ENCODE measurements around the gene ZFHX2.
"Not testable (repeated sequence)": the region's sequence is repeated elsewhere in the genome, so short reads cannot be mapped to it uniquely, and the experiment has no call there.

The ZFHX2 gene

DNA sequence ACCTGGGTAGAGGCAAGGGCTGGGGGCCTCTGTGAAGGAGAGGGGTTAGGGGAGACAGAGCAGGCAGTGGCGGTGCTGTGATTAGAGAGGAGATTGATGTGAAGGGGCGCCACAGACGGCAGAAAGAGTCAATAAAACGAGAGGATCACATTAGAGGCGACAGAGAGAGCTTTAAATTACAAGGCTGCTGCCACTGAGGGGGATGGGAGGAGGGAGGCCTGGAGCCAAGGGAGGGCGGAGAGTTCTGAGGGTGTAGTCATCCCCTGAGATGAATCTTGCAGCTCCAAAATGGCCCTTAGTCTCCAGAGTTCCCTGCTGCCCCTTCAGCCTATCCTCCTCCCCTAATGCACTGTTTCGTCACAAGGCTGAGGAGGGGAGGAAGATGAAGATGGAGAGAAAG is 12.8 kb downstream of the ZFHX2 start:
- no peak for DNase-seq

DNA sequence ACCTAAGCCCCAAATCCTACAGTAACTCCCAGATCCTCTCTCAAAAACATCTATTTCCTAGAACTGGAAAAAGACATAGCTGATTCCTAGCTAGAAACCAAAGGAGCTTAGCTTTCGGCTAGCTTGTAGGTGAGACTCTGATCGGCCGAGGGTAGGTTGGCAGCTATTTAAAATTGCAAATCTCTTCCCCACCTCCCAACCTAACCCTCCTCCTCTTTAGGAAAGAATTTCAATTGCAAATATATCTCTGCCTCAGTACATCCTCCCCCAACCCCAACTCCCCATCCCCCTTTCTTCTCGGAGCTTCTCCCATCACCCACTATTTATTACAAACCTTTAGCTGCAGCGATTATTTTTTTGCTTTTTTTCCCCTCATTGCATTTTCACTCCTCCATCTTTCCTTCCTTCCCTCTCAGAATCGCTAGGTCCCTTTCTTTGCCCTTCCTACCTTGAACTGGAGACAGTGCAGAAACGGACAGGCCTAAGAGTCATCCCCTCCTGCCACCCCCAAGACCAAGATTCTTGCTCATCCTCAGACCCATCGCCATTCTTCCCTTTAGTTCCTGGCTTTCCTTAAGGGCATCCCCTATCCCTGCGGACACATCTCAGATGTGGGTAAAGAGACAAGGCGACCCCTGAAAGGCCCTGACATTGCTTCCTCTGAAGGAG is 13.4 kb downstream of the ZFHX2 start:
- DNase-seq = no peak

DNA sequence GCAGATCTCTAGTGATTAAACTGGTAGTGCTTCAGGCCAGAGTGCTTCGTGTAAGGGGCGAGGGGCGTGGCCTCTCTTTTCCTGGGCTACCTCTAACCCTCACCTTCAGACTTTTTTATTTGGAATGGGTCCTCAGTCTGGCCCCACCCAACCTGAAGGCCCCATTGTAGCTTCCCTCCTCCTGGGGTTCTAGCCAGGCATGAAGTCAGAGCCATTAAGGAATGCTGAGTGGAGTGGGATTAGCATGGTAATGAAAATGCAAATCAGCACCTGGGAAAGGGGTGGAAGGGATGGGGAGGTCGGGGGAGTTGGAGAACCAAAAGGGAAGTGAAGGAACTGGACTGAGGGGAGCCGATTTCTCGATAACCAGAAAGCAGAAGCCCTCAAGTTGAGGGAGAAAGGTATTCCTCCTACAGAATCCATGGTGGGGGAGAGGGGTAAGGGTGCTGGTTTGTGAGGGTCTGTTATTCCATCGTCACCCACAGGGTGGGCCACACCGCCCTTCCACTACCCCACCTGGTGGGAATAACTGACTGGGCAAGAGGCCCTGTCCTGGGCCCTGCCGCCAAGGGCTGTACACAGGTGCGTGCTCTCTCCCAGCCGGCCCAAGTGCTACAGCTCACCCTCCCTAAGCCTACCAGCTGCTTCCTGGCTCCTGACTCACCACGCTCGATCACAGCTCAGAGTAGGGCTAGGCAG is 14.1 kb downstream of the ZFHX2 start:
- peak; percentile 73 for DNase-seq

DNA sequence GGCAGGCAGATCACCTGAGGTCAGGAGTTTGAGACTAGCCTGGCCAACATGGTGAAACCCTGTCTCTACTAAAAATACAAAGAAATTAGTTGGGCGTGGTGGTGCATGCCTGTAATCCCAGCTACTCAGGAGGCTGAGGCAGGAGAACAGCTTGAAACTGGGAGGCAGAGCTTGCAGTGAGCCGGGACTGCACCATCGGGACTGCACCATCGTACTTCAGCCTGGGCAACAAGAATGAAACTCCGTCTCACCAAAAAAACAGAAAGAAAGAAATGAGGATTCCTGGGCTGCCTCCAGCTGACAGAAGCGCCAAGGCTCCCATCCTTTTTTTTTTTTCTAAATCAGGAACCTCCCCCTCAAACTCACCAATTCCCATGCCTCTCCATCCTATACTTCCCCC is 14.7 kb downstream of the ZFHX2 start:
- not testable (repeated sequence) for DNase-seq

DNA sequence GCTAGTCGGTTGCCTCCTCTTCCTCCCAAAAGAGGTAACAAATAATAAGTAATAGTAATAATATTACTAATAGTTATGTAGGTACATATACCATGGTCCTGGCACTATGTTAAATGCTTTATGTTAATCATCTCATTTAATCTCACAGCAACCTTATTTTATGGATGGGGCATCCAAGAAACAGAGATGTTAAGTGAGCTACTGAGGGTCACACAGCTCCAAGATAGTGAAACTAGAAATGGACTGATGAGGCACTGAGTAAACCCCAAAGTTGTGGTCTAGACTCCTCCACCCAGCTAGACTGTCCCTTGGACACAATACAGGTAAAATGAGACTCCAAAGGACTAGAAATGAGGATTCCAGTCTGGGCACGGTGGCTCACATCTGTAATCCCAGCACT is 15.1 kb downstream of the ZFHX2 start:
- no peak for DNase-seq

DNA sequence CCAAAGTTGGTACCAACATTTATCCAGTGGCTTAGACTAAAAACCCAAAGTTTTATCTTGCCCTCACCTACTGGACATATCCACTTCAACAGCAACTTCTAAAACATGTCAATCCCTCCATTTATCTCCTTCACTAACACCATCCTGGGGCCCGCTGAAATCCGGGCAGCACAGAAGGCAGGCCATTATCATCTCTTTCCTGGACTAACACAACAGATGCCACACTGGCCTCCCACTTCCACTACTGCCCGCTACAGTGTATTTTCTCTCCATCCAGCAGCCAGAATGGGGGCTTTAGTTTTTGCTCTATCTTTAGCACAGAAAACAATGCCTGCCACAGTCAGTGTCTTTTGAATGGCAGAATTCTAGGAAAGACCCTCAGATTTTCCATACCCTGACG is 15.6 kb downstream of the ZFHX2 start:
- no peak for DNase-seq

DNA sequence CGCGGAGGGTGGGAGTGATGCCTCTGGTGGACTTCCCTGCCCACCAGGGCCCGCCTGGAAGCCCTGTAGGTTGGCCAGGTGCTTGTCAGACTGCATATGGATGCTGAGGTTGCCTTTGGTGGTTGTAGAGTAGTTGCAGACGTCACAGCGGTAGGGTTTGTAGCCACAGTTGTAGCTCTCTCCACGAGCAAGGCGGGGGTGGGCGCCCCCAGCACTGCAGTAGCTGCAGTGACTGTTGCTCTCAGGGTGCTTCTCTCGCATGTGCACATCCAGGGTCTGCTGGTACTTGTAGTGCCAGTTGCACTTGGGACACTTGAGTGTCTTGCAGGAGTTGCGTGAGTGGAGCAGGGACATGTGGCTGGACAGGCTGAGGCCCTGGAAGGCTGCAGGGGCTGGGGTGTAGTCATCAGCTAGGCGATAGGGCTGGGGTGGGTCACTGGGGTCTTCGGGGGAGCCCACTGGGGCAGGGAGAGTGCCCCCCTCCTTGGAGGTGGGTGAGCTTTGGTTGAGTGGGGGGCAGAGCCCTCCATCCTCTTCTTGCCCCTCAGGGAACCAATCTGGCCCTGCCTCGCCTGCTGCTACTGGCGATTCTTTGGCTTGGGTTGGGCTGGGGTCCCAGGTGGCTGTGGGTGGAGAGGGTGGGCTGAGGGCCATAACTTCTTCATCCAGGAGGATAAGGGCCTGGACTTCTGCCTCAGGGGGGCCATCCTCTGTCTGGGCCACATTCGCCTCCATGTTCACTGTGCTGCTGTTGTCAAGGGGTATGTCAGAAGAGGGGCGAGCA is 17.7 kb downstream of the ZFHX2 start:
- DNase-seq = no peak

DNA sequence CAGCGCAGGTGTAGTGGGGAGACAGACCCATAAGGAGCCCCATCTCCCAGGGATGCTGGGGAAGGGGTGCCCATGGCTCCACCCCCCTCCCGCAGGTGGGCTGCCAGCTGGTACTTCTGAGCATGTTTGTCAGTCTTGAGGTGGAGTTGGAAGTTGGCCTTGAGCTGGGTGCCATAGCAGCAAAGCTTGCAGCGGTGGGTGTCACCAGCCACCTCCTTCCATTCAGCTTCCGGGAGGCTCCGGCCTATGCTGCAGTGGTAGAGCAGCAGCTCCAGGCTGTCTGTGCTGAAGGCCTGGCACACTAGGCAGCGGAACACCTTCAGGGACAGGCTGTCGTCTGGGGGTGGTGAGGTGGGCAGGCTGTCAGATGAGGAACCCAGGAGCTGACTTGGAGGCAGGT is 18.9 kb downstream of the ZFHX2 start:
- no peak for DNase-seq

DNA sequence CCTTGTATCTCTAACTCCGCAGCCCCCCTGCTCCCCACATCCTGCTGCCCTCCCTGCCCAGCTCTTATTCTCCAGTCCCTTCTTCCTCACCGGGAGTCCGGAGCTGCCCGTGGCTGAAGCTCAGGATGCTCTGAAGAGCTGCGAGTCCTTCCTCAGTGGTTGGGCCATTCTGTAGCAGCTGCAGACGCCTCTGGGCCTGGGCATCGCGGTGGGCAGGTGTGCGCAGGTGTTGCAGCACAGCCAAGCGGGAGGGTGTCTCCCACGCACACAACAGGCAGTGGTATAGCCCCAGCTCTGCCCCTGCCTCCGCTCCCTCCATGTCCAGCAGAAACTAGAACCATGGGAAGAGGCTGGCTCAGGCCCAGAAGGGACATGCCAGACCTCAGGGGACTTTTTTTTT is 20.2 kb downstream of the ZFHX2 start:
- DNase-seq = no peak

DNA sequence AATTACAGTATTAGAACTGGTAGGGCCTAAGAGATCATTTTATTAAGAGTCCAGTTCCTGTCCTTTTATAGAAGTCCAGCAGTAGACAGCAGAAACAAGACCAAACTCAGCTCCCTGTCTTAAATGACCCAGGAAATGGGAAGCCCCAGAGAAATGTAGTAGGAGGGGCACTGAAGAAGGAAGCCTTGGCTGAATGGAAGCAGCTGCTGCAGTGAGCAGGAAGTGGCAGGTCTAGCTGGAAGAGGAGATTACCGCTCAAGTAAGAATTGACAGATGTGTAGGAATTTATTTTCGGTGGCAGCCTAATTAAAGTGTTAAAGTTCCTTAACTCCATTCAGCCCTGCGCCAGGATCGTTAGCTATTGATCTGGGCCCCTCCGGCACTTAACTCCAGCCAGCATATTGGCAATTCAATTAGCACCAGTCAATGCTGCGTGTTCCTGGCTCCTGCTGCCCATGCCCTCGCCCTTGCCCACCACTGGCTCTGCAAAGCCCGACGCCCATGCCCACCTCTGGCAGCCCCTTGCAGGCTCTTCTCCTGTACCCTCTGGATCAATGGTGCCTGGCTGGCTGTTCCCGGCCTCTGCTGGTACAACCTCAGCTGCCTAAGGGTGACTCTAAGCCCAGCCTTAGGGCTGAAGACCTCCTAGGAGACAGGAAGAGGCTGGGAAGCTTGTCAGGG is 21.1 kb downstream of the ZFHX2 start:
- peak; percentile 68 for DNase-seq

DNA sequence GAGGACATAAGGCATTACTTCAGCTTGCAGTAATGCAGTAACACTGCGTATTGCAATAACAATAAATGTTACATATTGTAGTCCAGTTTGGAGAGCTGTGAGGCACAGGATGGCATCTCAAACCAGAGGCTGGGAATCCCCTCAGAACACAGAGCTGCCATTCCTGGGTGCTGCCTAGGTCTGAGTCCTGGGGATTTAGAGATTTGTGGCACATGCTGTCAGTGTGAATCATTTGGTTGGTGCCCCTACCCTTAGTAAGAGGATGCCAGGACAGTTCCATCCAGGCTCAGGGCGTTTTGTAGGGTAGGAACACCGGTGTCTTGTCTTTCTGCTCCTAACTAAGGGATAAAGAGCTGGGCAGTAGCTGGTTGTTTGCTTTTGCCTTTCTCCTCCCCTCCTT is 22.5 kb downstream of the ZFHX2 start:
- DNase-seq = no peak

DNA sequence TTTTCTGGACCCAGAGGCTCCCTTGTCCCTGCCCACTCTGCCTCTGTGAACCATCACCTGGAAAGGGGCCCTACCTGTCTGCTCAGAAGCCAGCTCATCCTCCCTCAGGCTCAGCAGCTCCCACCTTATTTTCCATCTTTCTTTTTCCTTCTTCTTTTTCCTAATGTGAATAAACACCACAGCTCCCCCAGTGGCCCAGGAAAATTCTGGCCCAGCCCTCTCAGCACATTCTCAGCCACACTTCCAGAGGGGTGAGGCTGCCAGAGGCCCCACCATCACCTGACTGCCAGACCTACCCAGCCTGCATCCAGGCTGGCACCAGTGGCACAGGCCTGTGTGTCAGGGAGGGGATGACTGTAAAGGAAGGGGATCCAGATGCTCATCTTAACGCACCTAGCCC is 23.0 kb downstream of the ZFHX2 start:
- DNase-seq = peak; percentile 14

DNA sequence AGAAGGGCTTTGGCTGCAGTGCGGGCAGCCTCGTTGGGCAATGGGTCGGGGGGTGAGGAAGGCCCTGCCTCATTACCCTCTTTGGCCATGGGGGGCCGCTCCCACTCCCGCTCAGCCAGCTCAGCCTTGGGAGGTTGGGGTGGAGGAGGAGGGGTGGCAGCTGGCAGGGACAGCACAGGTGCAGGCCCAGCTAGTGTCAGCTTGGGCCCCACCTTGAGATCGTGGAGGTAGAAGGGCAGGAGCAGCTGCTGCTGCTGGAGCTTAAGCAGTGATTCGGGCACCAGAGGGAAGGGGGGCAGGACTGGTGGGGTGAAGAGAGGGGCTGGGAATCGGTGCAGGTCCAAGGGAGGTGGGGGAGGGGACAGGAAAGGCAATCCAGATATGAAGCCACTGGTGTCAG is 26.0 kb downstream of the ZFHX2 start:
- no peak for DNase-seq

DNA sequence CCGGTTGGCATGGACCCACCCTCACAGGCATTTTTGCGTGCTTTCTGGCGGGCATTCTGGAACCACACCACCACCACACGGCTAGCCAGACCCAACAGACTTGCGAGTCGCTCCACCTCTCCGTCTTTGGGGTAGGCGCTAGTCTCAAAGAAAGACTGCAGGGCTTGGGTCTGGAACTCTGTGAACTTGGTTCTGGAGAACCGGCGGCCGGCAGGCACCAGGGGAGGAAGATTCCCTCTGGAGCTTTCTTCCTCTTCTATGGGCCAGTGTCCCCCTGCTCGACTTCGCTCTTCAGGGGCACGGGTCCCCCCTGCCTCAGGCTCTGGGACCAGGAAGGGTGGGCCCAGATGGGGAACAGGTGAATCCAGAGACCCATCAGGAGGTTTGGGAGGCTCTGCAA is 26.6 kb downstream of the ZFHX2 start:
- DNase-seq = no peak

DNA sequence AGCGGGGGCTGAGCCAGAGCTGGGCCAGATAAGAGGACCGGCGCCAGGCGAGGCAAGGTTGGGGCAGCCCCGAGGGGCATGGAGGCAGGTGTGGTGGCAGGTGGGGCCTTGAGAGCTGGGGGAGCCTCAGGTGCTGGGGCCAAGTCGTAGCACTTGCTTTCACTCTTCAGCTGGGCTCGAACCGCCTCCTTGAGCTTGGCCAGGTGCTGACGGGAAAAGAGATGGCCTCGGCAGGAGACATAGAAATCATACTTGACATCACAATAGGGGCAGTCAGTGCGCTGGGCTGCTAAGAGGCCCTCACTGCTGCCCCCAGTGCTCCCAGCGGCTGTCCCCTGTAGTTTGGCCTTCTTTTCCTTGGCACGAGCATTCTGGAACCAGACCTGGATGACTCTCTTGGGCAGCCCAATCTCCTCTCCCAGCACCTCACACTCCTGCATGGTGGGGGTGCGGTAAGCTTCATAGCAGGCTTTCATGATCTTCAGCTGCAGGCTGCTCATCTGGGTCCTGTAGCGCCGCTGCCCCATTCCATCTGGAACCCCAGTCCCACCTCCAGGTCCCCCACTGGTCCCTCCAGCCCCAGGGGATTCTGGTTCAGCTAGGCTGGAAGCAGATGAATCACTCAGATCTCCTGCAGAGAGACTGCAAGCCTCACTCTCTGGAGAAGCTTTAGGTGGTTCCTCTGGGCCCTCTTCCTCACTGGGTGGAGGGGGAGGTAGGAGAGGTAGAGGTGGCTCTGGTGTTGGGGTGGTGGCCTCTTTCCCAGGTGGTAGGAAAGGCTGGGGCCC is 28.1 kb downstream of the ZFHX2 start:
- DNase-seq = no peak

DNA sequence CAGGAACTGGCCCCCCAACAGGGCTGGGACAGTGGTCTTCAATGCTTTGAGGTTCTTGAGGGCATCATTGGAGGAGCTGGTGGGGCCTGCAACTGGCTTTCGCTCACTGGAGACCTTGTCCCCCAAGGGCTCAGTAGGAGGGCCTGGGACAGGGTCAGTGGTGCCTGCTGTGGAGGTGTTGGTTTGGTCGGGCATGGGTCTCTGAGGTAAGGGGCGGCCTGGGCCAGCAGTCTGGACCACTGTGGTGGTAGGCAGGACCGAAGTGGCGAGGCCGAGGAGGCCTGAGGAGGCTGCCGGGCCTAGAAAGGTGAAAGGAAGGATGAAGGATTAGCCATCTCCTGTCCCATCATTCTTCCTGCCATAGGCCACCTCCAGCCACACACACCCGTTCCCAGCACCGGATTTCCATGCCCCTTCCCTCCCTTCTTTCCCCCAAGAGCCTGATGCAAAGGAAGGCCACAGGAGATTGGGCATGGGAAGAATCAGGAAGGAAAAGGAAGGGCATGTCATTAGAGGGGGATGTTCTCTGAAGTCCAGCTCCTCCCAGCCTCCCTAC is 28.8 kb downstream of the ZFHX2 start:
- DNase-seq = no peak

DNA sequence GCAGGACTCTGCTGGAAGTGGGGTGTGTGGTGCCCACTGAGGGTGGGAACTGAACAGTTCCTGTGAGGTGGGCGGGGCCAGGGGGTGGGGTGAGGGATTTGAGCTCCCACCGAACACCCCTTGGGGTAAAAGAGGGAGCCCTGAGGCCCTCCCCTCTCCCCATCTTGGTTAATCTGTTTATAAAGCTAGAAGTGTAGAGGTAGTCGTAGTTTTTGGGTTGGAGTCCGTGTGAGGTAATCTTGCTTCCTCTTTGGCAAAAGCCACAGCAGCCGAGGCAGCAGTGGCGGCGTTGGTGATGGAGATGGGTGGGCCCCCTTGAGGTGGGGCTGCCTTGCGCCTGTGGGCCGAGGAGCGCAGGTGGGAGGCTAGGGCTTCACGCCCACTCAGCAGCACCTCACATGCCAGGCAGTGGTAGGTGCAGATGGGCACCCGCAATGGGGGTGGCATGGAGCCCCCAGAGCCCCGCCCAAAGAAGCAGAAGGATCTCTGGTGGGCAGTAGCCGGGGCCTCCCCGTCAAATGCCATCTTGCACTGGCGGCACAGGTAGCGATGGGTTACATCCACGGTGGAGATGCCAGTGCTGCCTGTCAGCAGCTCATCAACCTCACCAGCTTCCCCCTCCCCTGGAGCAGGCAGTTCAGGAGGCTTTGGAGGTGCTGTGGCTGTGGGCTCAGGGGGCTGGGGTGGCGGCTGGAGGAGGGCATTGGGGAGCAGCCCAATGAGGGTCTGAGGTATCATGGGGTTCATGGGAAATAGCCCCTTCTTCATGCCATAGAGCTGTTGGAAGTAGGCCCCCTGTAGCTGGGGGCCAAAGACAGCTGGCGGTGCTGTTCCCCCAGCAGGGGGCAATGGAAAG is 29.6 kb downstream of the ZFHX2 start:
- DNase-seq = no peak

DNA sequence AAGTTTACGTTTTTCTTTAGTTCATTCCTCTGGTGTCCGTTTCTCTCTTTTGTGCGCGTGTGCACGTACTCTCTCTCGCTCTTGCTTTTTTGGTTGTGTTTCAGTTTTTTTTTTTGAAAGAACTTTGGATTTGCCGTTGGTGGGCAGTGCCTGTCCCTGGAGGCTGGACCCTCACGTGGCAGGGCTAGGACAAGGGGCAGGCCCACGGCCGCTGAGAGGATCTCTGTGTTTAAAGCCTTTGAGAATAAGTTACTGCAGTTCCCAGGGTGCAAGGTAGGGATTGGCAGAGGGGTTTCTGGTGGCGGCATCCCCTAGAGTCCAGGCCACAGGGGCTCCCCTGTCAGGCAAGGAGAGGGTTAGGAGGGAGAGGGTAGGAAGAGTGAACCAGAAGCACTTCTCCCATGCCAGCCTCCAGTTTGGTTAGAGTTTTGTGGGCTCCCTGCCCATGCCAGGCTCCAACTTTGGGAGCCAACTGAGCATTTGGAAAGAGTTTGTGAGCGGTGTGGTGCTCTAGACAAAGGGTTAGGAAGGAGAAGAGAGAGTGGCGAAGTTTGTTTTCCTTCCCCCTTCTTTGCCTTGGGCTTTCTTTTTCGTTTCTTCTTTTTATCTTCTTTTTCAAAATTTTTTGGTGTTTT is 30.5 kb downstream of the ZFHX2 start:
- no peak for DNase-seq

DNA sequence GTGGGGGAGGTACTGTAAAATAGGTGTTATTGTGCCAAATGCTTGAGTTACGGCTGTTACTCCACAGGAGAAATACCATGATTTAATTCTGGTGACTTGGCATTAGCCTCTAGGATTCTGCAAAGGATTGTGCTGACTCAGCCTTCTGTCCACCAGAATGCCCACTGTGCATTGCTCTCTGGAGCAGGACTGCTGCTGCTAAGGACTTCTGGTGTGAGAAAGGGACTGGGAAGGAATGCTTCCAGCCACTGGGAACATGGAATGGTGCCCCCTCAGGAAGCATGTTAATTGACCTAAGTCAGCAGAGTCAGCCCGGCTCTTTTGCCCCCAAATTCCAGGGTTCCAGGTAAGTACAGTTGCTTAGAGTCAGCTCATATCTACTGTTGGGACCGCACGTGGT is 32.9 kb downstream of the ZFHX2 start:
- DNase-seq = no peak

DNA sequence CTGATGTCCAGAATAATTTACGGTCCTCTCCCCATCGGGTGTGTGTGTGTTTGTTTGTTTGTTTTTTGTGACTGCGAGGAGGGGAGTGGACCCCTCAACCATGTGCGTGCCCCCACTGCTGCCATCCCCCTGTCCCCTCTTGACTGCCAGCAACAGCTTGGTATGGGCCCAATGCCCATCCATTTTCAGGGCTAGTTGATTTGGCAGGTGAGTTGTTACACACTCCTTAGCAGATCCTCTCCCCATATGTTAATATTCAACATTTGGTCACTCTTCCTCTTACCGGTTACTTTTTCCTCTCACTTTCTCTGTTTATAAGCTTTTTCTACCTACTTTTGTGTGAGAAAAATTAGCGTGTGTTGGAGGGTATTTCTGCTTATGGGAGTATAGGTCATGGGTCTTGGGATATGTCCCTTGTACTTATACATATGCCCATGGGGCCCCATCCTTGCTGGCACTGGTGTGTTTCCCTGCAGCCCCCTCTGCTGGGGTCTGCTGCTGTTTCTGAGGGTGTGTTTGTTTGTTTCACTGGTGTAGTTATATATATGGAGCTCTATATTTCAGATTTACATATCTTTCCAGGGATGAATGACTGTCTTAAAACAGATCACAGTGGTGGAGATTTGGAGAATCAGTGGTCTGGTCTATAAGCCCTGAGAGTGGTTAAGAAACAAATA is 33.8 kb downstream of the ZFHX2 start:
- DNase-seq = no peak

DNA sequence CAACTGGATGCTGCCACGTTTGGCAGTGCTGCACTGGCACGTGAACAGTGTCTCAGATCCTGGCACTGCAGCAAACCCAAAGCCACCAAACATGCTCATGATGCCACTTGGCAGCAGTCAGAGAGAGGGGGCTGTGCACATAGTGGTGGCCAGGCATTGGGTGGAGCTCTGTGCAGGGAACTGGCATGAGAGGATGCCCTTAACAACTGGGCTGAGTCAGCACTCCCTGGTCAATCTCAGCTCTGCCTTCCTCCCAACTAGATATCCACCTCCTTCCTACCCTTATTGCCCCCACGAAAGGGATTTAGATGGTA is 37.0 kb downstream of the ZFHX2 start:
- no peak for DNase-seq

Data from DMS53 (cell line).